ENCODE measurements around the gene MUC5AC.

- no peak for TF ChIP-seq PKNOX1 (IDR thresholded peaks at IDR 0.05)
- TF ChIP-seq TARDBP (IDR thresholded peaks at IDR 0.05) = no peak
- TF ChIP-seq ZNF384 (IDR thresholded peaks at IDR 0.05) = no peak
- no peak for TF ChIP-seq FOXM1 (IDR thresholded peaks at IDR 0.05; ENCODE audit: borderline replicate concordance)
- no peak for TF ChIP-seq FOXK2 (IDR thresholded peaks at IDR 0.05)
- no peak for TF ChIP-seq BHLHE40 (IDR thresholded peaks at IDR 0.05; ENCODE audit: borderline replicate concordance)
- TF ChIP-seq HDGF (IDR thresholded peaks at IDR 0.05; ENCODE audit: borderline replicate concordance) = no peak
These were observed 47.6 kb downstream of the MUC5AC start for GRCh38 chr11:1205121-1205986.

Measured in HEK293T (cell line).